ENCODE measurements around the gene ZDBF2.

DNA sequence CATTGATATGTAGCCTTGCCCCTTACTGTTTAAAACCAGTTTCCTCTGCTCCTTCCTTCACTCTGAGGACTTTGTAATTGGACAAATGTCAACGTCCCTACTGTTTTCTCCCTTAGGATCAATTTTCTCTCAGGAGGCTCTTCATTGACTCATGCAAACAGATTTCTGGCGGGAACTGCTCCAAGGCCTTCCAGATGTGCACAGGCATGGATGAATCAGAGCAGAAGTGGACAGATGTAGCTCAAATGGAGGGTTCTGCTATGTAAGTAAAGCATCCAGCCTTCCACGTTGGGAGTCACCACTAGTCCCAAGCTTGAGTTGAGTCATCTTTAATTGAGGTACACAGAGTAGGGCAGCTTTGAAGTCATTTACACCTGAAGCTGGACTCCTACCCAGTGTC, 34.1 kb upstream of the ZDBF2 start:
- no peak for TF ChIP-seq EZH2 (IDR thresholded peaks at IDR 0.05; ENCODE audit: low read length, missing control alignments)
- TF ChIP-seq, protein P1, sequence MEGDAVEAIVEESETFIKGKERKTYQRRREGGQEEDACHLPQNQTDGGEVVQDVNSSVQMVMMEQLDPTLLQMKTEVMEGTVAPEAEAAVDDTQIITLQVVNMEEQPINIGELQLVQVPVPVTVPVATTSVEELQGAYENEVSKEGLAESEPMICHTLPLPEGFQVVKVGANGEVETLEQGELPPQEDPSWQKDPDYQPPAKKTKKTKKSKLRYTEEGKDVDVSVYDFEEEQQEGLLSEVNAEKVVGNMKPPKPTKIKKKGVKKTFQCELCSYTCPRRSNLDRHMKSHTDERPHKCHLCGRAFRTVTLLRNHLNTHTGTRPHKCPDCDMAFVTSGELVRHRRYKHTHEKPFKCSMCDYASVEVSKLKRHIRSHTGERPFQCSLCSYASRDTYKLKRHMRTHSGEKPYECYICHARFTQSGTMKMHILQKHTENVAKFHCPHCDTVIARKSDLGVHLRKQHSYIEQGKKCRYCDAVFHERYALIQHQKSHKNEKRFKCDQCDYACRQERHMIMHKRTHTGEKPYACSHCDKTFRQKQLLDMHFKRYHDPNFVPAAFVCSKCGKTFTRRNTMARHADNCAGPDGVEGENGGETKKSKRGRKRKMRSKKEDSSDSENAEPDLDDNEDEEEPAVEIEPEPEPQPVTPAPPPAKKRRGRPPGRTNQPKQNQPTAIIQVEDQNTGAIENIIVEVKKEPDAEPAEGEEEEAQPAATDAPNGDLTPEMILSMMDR (conservative IDR thresholded peaks at IDR 0.05 in 1 of 2, IDR thresholded peaks at IDR 0.05 in 1 of 2; ENCODE audit: low read depth in 1 of 2, low read length in 2 of 2) = no peak

All from fibroblast of lung (primary cell).